GM12878 (cell line): ENCODE results near the gene CNNM2. TPM values are rescaled to one million over a fixed set of nuclear protein-coding genes. Genes with fewer than 3 reads are reported as not detected.

Source experiments
- ATAC-seq: fragments of 200-7000 bp; cut with Tn5 transposase; 3 replicates; pipeline ENCODE4 v1.9.1; 2020; ENCODE audit warnings: mild to moderate bottlenecking, moderate library complexity
- BruUV-seq: library from RNA; stranded (reverse); fragments of 400-500 nt; replicated peaks from 2 replicates; lab custom pipeline; 2021; lab: Mats Ljungman, UMichigan
- CTCF ChIA-PET: fragments of 300-600 bp; sonication (Branson Sonifier 250); formaldehyde crosslinking; extraction: SDS; loops from one replicate; lab custom pipeline; 2021; ENCODE audit warnings: inconsistent platforms; lab: Yijun Ruan, JAX
- POLR2A ChIA-PET: fragments of 350-600 bp; formaldehyde crosslinking; extraction: SDS; loops from one replicate; lab custom pipeline; 2021; ENCODE audit warnings: inconsistent platforms; lab: Charles Lee
- RAD21 ChIA-PET: fragments of 300-600 bp; sonication (Branson Sonifier 250); formaldehyde crosslinking; loops from one replicate; lab custom pipeline; 2023; ENCODE audit warnings: antibody characterized with exemption; ENCODE audit not compliant: unreplicated experiment; lab: Charles Lee
- SMC1A ChIA-PET: fragments of 300-600 bp; sonication (Branson Sonifier 250); formaldehyde crosslinking; loops from one replicate; lab custom pipeline; 2023; ENCODE audit not compliant: unreplicated experiment, uncharacterized antibody; lab: Charles Lee
- DNase-seq: peaks from one replicate; pipeline ENCODE4 v3.0.0-alpha.2; 2011; ENCODE audit warnings: low read depth, low spot score
- FAIRE-seq: peaks from 3 replicates; lab custom pipeline; 2011; peaks lifted over from hg19 to GRCh38; lab: Jason Lieb, UNC
- H2AFZ ChIP-seq: 2 replicates; pipeline ENCODE4 v1.6.0; 2011; ENCODE audit warnings: low read depth, low read length, control low read depth; ENCODE audit not compliant: control insufficient read depth
- H3K27ac ChIP-seq: 2 replicates; pipeline ENCODE4 v1.5.1; 2011; ENCODE audit warnings: control low read depth; ENCODE audit not compliant: control insufficient read depth, insufficient read depth
- H3K27me3 ChIP-seq, 2 experiments: replicated peaks in 1 of 2; 2 replicates each; pipeline versions ENCODE4 v1.6.0 to v1.6.1; 2011; ENCODE audit warnings: low read length in 1 of 2; ENCODE audit not compliant: control insufficient read depth in 2 of 2, insufficient read depth in 2 of 2
- H3K36me3 ChIP-seq, 2 experiments: 2 replicates each; pipeline ENCODE4 v1.5.1; 2011; ENCODE audit warnings: low read length in 1 of 2; ENCODE audit not compliant: control insufficient read depth in 2 of 2, insufficient read depth in 2 of 2
- H3K4me1 ChIP-seq: 2 replicates; pipeline ENCODE4 v1.6.1; 2011; ENCODE audit warnings: mild to moderate bottlenecking, low read length, moderate library complexity, mixed read lengths; ENCODE audit not compliant: control insufficient read depth, insufficient read depth
- H3K4me2 ChIP-seq: 2 replicates; pipeline ENCODE4 v1.6.0; 2011; ENCODE audit warnings: control low read depth; ENCODE audit not compliant: control insufficient read depth, insufficient read depth
- H3K4me3 ChIP-seq: fragments of 200-600 bp; sonication (generic); 2 replicates; pipeline ENCODE4 v1.5.1; 2016
- H3K79me2 ChIP-seq: 2 replicates; pipeline ENCODE4 v1.6.0; 2011; ENCODE audit warnings: low read length; ENCODE audit not compliant: control insufficient read depth, insufficient read depth
- H3K9ac ChIP-seq: 2 replicates; pipeline ENCODE4 v1.8.0; 2011; ENCODE audit warnings: low read length, control low read depth, mixed read lengths; ENCODE audit not compliant: control insufficient read depth, insufficient read depth
- H3K9me3 ChIP-seq: replicated peaks from 3 replicates; pipeline ENCODE4 v1.5.1; 2011; ENCODE audit warnings: mild to moderate bottlenecking, low read length; ENCODE audit not compliant: control insufficient read depth, insufficient read depth
- H4K20me1 ChIP-seq: 2 replicates; pipeline ENCODE4 v1.6.0; 2011; ENCODE audit not compliant: control insufficient read depth, insufficient read depth
- BCLAF1 ChIP-seq: fragments of 450-650 bp; IDR thresholded peaks from 2 replicates; pipeline ENCODE4 v1.6.1; 2017; ENCODE audit warnings: antibody characterized with exemption, mild to moderate bottlenecking, moderate library complexity
- CBX3 ChIP-seq: fragments of 200-600 bp; sonication (generic); IDR thresholded peaks from 2 replicates; pipeline ENCODE4 v1.6.1; 2016; ENCODE audit warnings: low read depth, borderline replicate concordance
- E2F4 ChIP-seq: IDR thresholded peaks from 2 replicates; pipeline ENCODE4 v1.6.1; 2012; ENCODE audit warnings: low read depth, low read length, improper control_type of control experiment
- GABPA ChIP-seq: IDR thresholded peaks from 2 replicates; pipeline ENCODE4 v1.6.1; 2014; ENCODE audit warnings: antibody characterized with exemption, low read depth, mild to moderate bottlenecking, inconsistent platforms
- IRF5 ChIP-seq: fragments of 450-650 bp; IDR thresholded peaks from 2 replicates; pipeline ENCODE4 v1.6.1; 2017; ENCODE audit warnings: borderline replicate concordance
- MYC ChIP-seq: IDR thresholded peaks from 2 replicates; pipeline ENCODE4 v1.6.1; 2011; ENCODE audit warnings: mild to moderate bottlenecking, low read length, moderate library complexity, inconsistent platforms; ENCODE audit not compliant: insufficient read depth, insufficient replicate concordance, insufficient read length, severe bottlenecking
- PBX3 ChIP-seq: IDR thresholded peaks from 2 replicates; pipeline ENCODE4 v1.6.1; 2011; ENCODE audit warnings: mild to moderate bottlenecking, low read depth, low read length, moderate library complexity; ENCODE audit not compliant: insufficient replicate concordance
- POU2F2 ChIP-seq: IDR thresholded peaks from 3 replicates; pipeline ENCODE4 v1.6.1; 2011; ENCODE audit warnings: low read depth, mild to moderate bottlenecking, low read length, borderline replicate concordance
- RCOR1 ChIP-seq: conservative IDR thresholded peaks from 2 replicates; pipeline ENCODE4 v1.6.1; 2012; ENCODE audit warnings: low read depth, low read length, improper control_type of control experiment
- SIN3A ChIP-seq: IDR thresholded peaks from 2 replicates; pipeline ENCODE4 v1.6.1; 2012; ENCODE audit warnings: low read depth, low read length, improper control_type of control experiment
- SP1 ChIP-seq: IDR thresholded peaks from one replicate; pipeline ENCODE4 v1.6.1; 2011; ENCODE audit warnings: low read depth, low read length
- ZNF592 ChIP-seq: fragments of 450-650 bp; IDR thresholded peaks from 2 replicates; pipeline ENCODE4 v1.6.1; 2017; ENCODE audit warnings: mild to moderate bottlenecking, moderate library complexity
- WGBS: methylation state at CpG from one replicate; pipeline ENCODE4 v1.1.6; 2016; ENCODE audit warnings: low lambda C conversion rate; ENCODE audit not compliant: insufficient replicate concordance, insufficient coverage; ENCODE audit errors: missing lambda C conversion rate; 5-methylcytosine and 5-hydroxymethylcytosine counted together
- in situ Hi-C: fragments of 300-500 bp; cut with MboI; formaldehyde crosslinking; loops from 9 replicates; pipeline ENCODE4 v1.14.3; 2018; ENCODE audit warnings: mixed read lengths
- intact Hi-C: fragments of 100-400 bp; cut with micrococcal nuclease; formaldehyde crosslinking; loops from one replicate; pipeline ENCODE4 v1.14.2; 2022; ENCODE audit not compliant: unreplicated experiment
- polyA plus RNA-seq, 11 experiments: library from polyadenylated mRNA; depleted of rRNA in 4 of 11; unstranded in 6 of 11; stranded (reverse) in 5 of 11; fragments of >200 nt; fragmentation: Nextera tagmentation in 4 of 11; fragmentation: Illumina TruSeq in 1 of 11; extraction: Ambion mirVana in 4 of 11; extraction: Trizol in 1 of 11; gene quantifications; 1 replicate in 1 of 11; 2 replicates in 10 of 11; pipeline versions ENCODE4 v1.2.1 to v1.2.3, GENCODE V29; 2011 to 2016; ENCODE audit warnings: inconsistent platforms in 2 of 11, missing spikeins in 2 of 11, low read depth in 1 of 11
- total RNA-seq, 4 experiments: library from RNA; depleted of rRNA in 3 of 4; stranded (reverse); fragments of >200 nt in 3 of 4; fragmentation: Illumina TruSeq in 1 of 4; extraction: Trizol in 1 of 4; gene quantifications; 2 replicates each; pipeline versions ENCODE4 v1.2.1 to v1.2.3, GENCODE V29; 2013 to 2021

The CNNM2 gene
- total and polyA plus RNA-seq, 10 of the 15 experiments (the other 5 are each of a cell fraction or from before 2014, with no cell fraction given): 0.18 to 7.3 (median 2.5) TPM

- no peaks in the 10 kb centered on the region for H3K27me3 ChIP-seq
- no peak overlapping the region for H3K27ac ChIP-seq
- no TSS peak for BruUV-seq
- WGBS: 93% methylated on average over 1 of the region's 1 CpG
- intact Hi-C loops (loop anchor here (5.0 kb wide), 1 partner anchor 160 kb away; no protein-coding TSS in a partner anchor), in situ Hi-C loops (no loop called here)
- ATAC-seq: no peak
- H3K36me3 ChIP-seq: peaks cover 0 to 2% of the 10 kb centered on the region in 2 experiments; a peak in 2 of 4 replicates
- no peak for FAIRE-seq
- H3K4me3 ChIP-seq: no peak overlapping the region
- no peak for DNase-seq
- H3K79me2 ChIP-seq: no peaks in the 10 kb centered on the region
- CTCF ChIA-PET: interaction anchor here (0.6 to 1.8 kb wide), 2 partner anchors 162 to 240 kb away, joined by 3 to 10 read pairs; no protein-coding TSS in a partner anchor
- SMC1A ChIA-PET: interaction anchor here (1.4 kb wide), 1 partner anchor 110 kb away, joined by 3 read pairs; no protein-coding TSS in a partner anchor
- no peak overlapping the region for H3K9ac ChIP-seq
- no peaks in the 10 kb centered on the region for H3K9me3 ChIP-seq
- H4K20me1 ChIP-seq: no peaks in the 10 kb centered on the region
- no peaks in the 10 kb centered on the region for H3K4me1 ChIP-seq
- RAD21 ChIA-PET: interaction anchor here (1.0 kb wide), 1 partner anchor 165 kb away, joined by 3 read pairs; the partner anchor contains the start of gene CNNM2
- POLR2A ChIA-PET: no interaction called here
- H2AFZ ChIP-seq: no peak overlapping the region
- H3K4me2 ChIP-seq: no peak overlapping the region
- no peak for TF ChIP-seq MYC
- no peak for TF ChIP-seq BCLAF1
- no peak for TF ChIP-seq RCOR1
- TF ChIP-seq POU2F2: no peak
- TF ChIP-seq E2F4: no peak
- no peak for TF ChIP-seq PBX3
- TF ChIP-seq IRF5: no peak
- TF ChIP-seq SP1: no peak
- TF ChIP-seq CBX3: no peak
- no peak for TF ChIP-seq SIN3A
- TF ChIP-seq GABPA: no peak
- TF ChIP-seq ZNF592: no peak
These were observed 164.6 kb downstream of the CNNM2 start for GRCh38 chr10:103082683-103083082.
